Mesenteric fat pad (tissue), 1 donor: ENCODE data around the gene NBEA. TPM values are rescaled to one million over a fixed set of nuclear protein-coding genes. Genes with fewer than 3 reads are reported as not detected.
"Not testable (repeated sequence)": the region's sequence is repeated elsewhere in the genome, so short reads cannot be mapped to it uniquely, and the experiment has no call there.

ENCODE experiments used
- DNase-seq: peaks from one replicate; pipeline ENCODE4 v3.0.0-alpha.2; 2020; ENCODE audit warnings: low spot score
- total RNA-seq: library from RNA; stranded (reverse); fragmentation: NEBNext Ultra II Directional; extraction: Animal tissue kit (Norgen Biotek cat#: 25700); gene quantifications from one replicate; pipeline ENCODE4 v1.2.1, GENCODE V29; 2021
- donor health status: DM: yes; HTN: yes; CAD: no.

The NBEA gene
- total RNA-seq, 1 donor from 2014 or later: 3.7 TPM

GRCh38 chr13:35379663-35380062, 437.6 kb downstream of the NBEA start:
- no peak for DNase-seq

GRCh38 chr13:35387682-35388250, 445.7 kb downstream of the NBEA start:
- DNase-seq: no peak

- DNase-seq: no peak
Measured at GRCh38 chr13:35388441-35389355, 446.6 kb downstream of the NBEA start.

GRCh38 chr13:35389535-35389934, 447.5 kb downstream of the NBEA start:
- DNase-seq: no peak

- no peak for DNase-seq
Measured at GRCh38 chr13:35392768-35393167, 450.7 kb downstream of the NBEA start.

- DNase-seq: no peak
Measured at GRCh38 chr13:35393886-35394285, 451.8 kb downstream of the NBEA start.

- not testable (repeated sequence) for DNase-seq
Measured at GRCh38 chr13:35408285-35408684, 466.2 kb downstream of the NBEA start.

- DNase-seq: no peak
Measured at GRCh38 chr13:35411059-35411744, 469.1 kb downstream of the NBEA start.

- no peak for DNase-seq
Measured at GRCh38 chr13:35448465-35448864, 506.4 kb downstream of the NBEA start.

GRCh38 chr13:35449821-35450220, 507.8 kb downstream of the NBEA start:
- no peak for DNase-seq

GRCh38 chr13:35455022-35455421, 513.0 kb downstream of the NBEA start:
- DNase-seq: no peak

GRCh38 chr13:35457258-35457657, 515.2 kb downstream of the NBEA start:
- no peak for DNase-seq

GRCh38 chr13:35460061-35460460, 518.0 kb downstream of the NBEA start:
- no peak for DNase-seq

GRCh38 chr13:35465371-35465770, 523.3 kb downstream of the NBEA start:
- no peak for DNase-seq

GRCh38 chr13:35468195-35468594, 526.1 kb downstream of the NBEA start:
- no peak for DNase-seq

GRCh38 chr13:35469806-35470525, 527.9 kb downstream of the NBEA start:
- DNase-seq: no peak

- DNase-seq: no peak
Measured at GRCh38 chr13:35470671-35471661, 528.9 kb downstream of the NBEA start.

GRCh38 chr13:35471706-35472322, 529.7 kb downstream of the NBEA start:
- no peak for DNase-seq

GRCh38 chr13:35472323-35472881, 530.3 kb downstream of the NBEA start:
- DNase-seq: no peak
